Fibroblast of villous mesenchyme (primary cell): ENCODE measurements around the gene F5. TPM values are rescaled to one million over a fixed set of nuclear protein-coding genes. Genes with fewer than 3 reads are reported as not detected.

ENCODE experiments used
- DNase-seq: peaks from one replicate; pipeline ENCODE4 v3.0.0-alpha.2; 2010; ENCODE audit warnings: low read depth
- H3K4me3 ChIP-seq: 2 replicates; pipeline ENCODE4 v1.5.1; 2011; ENCODE audit warnings: low read depth, mild to moderate bottlenecking, low read length
- total RNA-seq: library from RNA; depleted of rRNA; stranded (reverse); fragments of >200 nt; gene quantifications from 2 replicates; pipeline ENCODE4 v1.2.3, GENCODE V29; 2012
- TF ChIP-seq, protein P1 (sequence below): IDR thresholded peaks from 2 replicates; pipeline ENCODE4 v1.5.1; 2012; ENCODE audit warnings: low read depth, mild to moderate bottlenecking, low read length; ENCODE audit not compliant: insufficient read depth

Gene F5
- total RNA-seq, 1 donor, result not detected

DNA sequence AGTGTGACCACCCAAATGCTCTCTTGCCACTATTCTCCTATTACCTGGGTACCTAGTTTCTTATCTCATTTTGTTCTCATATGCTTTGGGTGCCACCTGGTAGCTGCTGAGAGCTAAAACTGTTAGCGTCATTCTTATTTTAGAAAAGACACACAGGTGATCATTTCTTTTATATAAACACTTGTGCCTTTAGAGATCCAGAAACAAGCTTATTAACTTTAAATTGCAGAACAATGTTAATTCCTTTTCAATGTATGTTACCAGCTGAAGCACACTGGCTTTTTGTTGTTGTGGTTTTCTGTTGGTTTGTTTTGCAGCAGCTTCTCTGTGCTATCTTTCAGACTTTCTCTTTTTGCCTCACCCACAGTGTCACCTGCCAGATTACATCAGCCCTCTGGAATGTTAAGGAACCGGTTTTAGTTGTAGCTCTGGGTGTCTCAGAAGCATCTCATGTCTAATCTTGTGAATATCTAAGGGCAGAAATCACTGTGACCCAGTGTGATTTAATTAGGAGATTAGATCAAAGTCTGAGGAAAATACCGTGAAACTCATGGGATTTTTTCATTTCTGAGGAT lies 57.1 kb downstream of the F5 start:
- no peak overlapping the region for H3K4me3 ChIP-seq
- no peak for DNase-seq
- TF ChIP-seq, protein P1, sequence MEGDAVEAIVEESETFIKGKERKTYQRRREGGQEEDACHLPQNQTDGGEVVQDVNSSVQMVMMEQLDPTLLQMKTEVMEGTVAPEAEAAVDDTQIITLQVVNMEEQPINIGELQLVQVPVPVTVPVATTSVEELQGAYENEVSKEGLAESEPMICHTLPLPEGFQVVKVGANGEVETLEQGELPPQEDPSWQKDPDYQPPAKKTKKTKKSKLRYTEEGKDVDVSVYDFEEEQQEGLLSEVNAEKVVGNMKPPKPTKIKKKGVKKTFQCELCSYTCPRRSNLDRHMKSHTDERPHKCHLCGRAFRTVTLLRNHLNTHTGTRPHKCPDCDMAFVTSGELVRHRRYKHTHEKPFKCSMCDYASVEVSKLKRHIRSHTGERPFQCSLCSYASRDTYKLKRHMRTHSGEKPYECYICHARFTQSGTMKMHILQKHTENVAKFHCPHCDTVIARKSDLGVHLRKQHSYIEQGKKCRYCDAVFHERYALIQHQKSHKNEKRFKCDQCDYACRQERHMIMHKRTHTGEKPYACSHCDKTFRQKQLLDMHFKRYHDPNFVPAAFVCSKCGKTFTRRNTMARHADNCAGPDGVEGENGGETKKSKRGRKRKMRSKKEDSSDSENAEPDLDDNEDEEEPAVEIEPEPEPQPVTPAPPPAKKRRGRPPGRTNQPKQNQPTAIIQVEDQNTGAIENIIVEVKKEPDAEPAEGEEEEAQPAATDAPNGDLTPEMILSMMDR, result no peak

DNA sequence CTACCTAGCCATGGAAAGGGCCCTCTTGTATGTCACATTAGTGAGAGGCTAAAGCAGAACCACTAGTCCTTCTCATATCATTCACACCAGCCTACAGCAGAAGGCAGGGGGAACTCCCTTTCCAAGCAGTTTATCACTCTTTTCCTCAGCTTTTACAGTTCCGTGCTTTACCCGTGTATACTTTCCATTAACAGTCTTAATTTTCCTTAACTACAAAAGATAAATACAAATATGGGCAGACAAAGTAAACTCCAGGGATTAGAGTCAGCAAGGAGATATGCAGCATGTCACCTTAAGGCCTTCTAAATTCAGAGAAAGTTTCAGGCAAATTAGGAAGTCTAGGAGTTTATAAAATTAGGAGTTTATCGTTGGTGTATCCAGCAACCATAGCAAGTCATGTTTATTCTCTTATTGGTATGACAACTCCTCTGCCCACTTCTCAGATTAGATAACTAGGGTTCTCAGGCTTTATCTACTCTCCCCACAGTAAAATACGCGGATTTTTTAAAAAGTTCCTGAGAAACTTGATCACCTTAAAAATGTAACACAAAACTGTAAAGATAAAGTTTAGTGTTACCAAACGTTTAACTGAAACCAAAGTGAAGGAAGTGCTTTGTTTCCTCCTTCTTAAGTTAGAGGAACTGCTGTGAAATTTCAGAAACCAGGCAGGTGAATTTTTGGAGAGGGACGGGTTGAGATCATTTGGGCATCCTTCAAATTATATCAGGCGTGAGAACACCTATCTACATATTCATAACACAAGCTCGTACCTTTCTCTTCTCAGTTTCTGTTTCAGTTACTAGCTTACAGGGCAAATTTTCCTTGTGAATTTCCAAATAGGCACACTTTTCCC lies 57.8 kb downstream of the F5 start:
- H3K4me3 ChIP-seq, result no peak overlapping the region
- DNase-seq, result no peak

DNA sequence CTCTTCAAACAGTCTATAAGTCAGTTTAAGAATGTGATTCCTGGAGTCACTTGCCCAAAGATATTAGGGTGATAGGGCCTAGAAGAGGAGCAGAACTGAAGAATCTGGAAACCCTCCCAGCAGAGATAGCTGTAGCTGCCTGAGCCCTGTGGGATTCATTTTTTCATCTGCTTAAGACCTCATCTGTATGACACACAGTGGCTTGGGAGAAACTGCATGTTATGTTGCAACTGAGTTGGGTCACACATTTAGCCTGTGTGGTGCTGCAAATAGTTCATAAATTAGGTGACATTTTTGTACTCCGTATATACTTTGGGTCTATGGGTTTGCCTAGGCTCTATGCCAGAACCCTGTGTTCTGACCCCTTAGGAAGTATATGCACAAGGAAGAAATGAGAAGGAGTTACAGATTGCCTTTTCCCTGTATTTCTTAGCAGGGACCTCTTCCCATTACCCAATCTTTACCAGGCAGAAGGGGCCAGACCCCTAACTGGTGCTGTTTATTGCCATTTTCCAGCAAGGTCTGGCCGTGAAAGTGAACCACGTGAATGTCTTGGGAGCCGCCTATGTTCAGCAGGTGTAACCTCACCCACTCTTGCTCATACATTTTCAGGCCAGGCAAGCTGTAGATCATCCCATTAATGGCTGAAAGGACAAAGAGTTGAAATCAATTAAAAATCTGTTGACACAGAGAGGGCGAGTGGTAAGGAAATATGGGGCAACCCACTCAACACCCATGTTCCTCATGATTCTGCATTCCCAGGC lies 58.6 kb downstream of the F5 start:
- TF ChIP-seq, protein P1, result no peak
- no peak overlapping the region for H3K4me3 ChIP-seq
- DNase-seq, result peak; percentile 32

More for the DNA sequence above, 57.8 kb downstream of the F5 start:
- TF ChIP-seq, protein P1, result no peak

DNA sequence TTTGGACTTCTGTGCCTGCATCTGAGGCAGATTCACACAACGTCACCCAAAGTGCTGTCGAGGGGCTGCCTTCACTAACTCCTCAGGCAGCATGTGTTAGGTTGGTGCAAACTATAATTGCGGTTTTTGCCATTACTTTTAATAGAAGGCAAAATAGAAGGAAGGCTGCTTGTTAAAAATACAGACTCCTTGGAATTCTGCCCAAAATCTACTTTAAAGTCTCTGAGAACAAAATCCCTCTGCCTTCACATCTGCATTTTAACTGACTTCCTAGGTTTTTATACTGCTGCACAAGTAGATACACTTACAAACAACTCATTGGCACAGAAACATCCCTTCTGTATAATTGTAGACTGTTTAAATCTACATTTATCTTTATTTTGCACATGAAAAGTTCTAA lies 59.3 kb downstream of the F5 start:
- no peak for DNase-seq
- TF ChIP-seq, protein P1, result no peak
- no peak overlapping the region for H3K4me3 ChIP-seq

DNA sequence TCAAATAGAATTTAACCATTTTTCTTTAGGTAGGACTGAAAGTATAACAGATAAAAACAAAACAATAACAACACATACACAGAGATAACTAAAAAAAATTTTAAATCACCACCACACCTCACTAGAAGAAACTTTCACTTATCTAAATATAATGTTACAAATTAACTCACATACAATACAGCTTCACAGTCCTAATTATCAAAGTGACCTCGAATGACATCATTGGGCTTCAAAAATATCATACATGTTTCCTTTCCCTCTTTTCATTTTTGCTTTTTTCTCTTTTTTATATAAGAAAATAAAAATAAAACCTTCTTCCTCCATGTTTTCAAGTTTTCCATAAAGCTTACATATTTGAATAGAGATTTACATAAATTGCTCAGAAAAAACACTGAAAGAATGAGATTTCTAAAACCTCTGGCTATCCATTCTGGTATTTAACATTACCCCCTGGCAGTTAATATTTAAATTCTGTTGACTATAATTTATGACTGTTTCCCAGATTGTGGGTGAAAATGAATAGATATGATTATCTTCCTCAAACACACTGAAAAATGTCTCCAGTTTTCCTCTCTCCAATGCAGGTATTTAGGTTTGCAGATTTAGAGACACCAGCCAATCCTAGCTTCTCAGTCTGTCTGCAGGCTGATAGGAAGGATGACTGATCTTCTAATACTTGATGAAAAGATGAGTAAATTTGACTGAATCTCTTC lies 60.0 kb downstream of the F5 start:
- H3K4me3 ChIP-seq, result no peak overlapping the region

DNA sequence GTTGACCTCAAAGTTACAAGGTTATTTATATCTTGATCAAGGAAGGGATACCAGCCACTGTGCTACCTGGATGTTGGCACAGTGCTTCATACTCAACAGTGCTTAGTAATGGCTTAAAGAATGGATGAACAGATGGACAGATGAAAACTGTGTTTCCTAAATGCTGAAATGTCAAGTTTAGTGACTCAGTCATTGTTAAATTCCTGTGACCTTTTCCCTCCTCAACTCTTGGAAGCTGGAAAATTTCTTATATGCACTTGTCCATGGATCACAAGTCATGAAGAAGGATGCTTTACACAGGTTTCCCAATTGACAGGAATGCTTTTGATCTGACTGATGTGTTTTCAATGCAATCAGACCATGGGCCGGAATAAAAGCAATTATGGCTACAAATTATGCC lies 60.9 kb downstream of the F5 start:
- TF ChIP-seq, protein P1, result no peak
- H3K4me3 ChIP-seq, result no peak overlapping the region
- no peak for DNase-seq

More for the DNA sequence above, 60.0 kb downstream of the F5 start:
- TF ChIP-seq, protein P1, result no peak
- no peak for DNase-seq
